HepG2 (cell line): ENCODE data around the gene ZMIZ1. TPM values are rescaled to one million over a fixed set of nuclear protein-coding genes. Genes with fewer than 3 reads are reported as not detected.

Experiments
- ATAC-seq: fragments of 200-7000 bp; cut with Tn5 transposase; 3 replicates; pipeline ENCODE4 v1.9.1; 2020; ENCODE audit warnings: mild to moderate bottlenecking, moderate library complexity
- BruUV-seq: library from RNA; stranded (reverse); fragments of 400-500 nt; replicated peaks from 2 replicates; lab custom pipeline; 2021; lab: Mats Ljungman, UMichigan
- CTCF ChIA-PET: fragments of 300-600 bp; formaldehyde crosslinking; extraction: SDS; loops from one replicate; lab custom pipeline; 2021; ENCODE audit warnings: low total read pairs, inconsistent platforms, low intra/inter-chr PET ratio; lab: Yijun Ruan, JAX
- POLR2A ChIA-PET: fragments of 350-600 bp; sonication (Branson Sonifier 250); formaldehyde crosslinking; loops from one replicate; lab custom pipeline; 2020; ENCODE audit warnings: antibody characterized with exemption, inconsistent platforms; lab: Yijun Ruan, JAX
- DNase-seq: peaks from one replicate; pipeline ENCODE4 v3.0.0-alpha.2; 2015; ENCODE audit warnings: low spot score
- FAIRE-seq: peaks from 3 replicates; lab custom pipeline; 2011; peaks lifted over from hg19 to GRCh38; lab: Jason Lieb, UNC
- H2AFZ ChIP-seq: one replicate; pipeline ENCODE4 v1.6.1; 2011; ENCODE audit warnings: low read length, inconsistent platforms
- H3K27ac ChIP-seq: fragments of 300-600 bp; 3 replicates; pipeline ENCODE4 v1.8.0; 2011; ENCODE audit warnings: mixed run types, mild to moderate bottlenecking, mixed read lengths, low read length, inconsistent platforms; ENCODE audit not compliant: insufficient read depth; ENCODE audit errors: extremely low read length
- H3K27me3 ChIP-seq, 2 experiments: fragments of 200-600 bp in 1 of 2; 2 replicates in 1 of 2; 3 replicates in 1 of 2; pipeline versions ENCODE4 v1.6.0 to v1.8.0; 2011; ENCODE audit warnings: low read length in 2 of 2, mild to moderate bottlenecking in 2 of 2, moderate library complexity in 2 of 2, inconsistent platforms in 1 of 2; ENCODE audit not compliant: insufficient read depth in 2 of 2, control insufficient read depth in 1 of 2
- H3K36me3 ChIP-seq, 2 experiments: fragments of 200-600 bp in 1 of 2; replicated peaks in 1 of 2; 2 replicates in 1 of 2; 3 replicates in 1 of 2; pipeline versions ENCODE4 v1.5.1 to v1.8.0; 2011; ENCODE audit warnings: low read length in 2 of 2, inconsistent platforms in 1 of 2; ENCODE audit not compliant: insufficient read depth in 2 of 2, control insufficient read depth in 1 of 2
- H3K4me1 ChIP-seq: 2 replicates; pipeline ENCODE4 v1.5.1; 2012; ENCODE audit warnings: low read length, inconsistent platforms; ENCODE audit not compliant: insufficient read depth
- H3K4me2 ChIP-seq: 2 replicates; pipeline ENCODE4 v1.6.0; 2011; ENCODE audit warnings: low read depth, low read length, inconsistent platforms
- H3K4me3 ChIP-seq, 3 experiments: fragments of 200-600 bp in 1 of 3; sonication (generic), shearing (Covaris generic) in 1 of 3; replicated peaks in 1 of 3; 2 replicates each; pipeline ENCODE4 v1.5.1; 2011 to 2016; ENCODE audit warnings: low read length in 3 of 3, inconsistent platforms in 2 of 3, low read depth in 2 of 3, mild to moderate bottlenecking in 2 of 3, control low read depth in 1 of 3, mixed read lengths in 1 of 3; ENCODE audit not compliant: insufficient read depth in 1 of 3
- H3K79me2 ChIP-seq: one replicate; pipeline ENCODE4 v1.6.1; 2011; ENCODE audit warnings: low read length, inconsistent platforms; ENCODE audit not compliant: insufficient read depth
- H3K9ac ChIP-seq: 2 replicates; pipeline ENCODE4 v1.6.0; 2011; ENCODE audit warnings: mild to moderate bottlenecking, low read depth, low read length, inconsistent platforms; ENCODE audit not compliant: insufficient read depth
- H3K9me3 ChIP-seq: 2 replicates; pipeline ENCODE4 v1.5.1; 2012; ENCODE audit warnings: mild to moderate bottlenecking, low read length
- H4K20me1 ChIP-seq: 2 replicates; pipeline ENCODE4 v1.6.0; 2011; ENCODE audit warnings: inconsistent platforms, mild to moderate bottlenecking, low read length, moderate library complexity; ENCODE audit not compliant: insufficient read depth
- CEBPG ChIP-seq: IDR thresholded peaks from 2 replicates; pipeline ENCODE4 v1.6.1; 2016
- FOSL1 ChIP-seq: sonication (generic); formaldehyde crosslinking; IDR thresholded peaks from 2 replicates; pipeline ENCODE4 v1.9.0; 2021; ENCODE audit warnings: missing genetic modification reagents, borderline replicate concordance
- FOXK1 ChIP-seq: sonication (generic); formaldehyde crosslinking; IDR thresholded peaks from 2 replicates; pipeline ENCODE4 v1.4.0; 2020; ENCODE audit warnings: low read depth, missing genetic modification reagents, borderline replicate concordance
- ZFY ChIP-seq: sonication (generic); formaldehyde crosslinking; IDR thresholded peaks from 2 replicates; pipeline ENCODE4 v1.4.0; 2020; ENCODE audit warnings: missing genetic modification reagents
- ZNF136 ChIP-seq: sonication (generic); formaldehyde crosslinking; IDR thresholded peaks from 2 replicates; pipeline ENCODE4 v1.8.1; 2022; ENCODE audit warnings: low read depth, mild to moderate bottlenecking, moderate library complexity, missing genetic modification reagents
- WGBS: methylation state at CpG from one replicate; pipeline ENCODE4 v1.1.6; 2017; ENCODE audit warnings: low lambda C conversion rate; 5-methylcytosine and 5-hydroxymethylcytosine counted together
- in situ Hi-C: cut with HindIII; loops from 2 replicates; pipeline ENCODE4 v1.10.0; 2017; ENCODE audit warnings: low pct_unique_long_range_greater_than_20kb; ENCODE audit not compliant: extremely low pct_ligation_motif_present
- intact Hi-C: fragments of 100-400 bp; cut with micrococcal nuclease; formaldehyde crosslinking; loops from one replicate; pipeline ENCODE4 v1.10.0; 2022; ENCODE audit not compliant: unreplicated experiment
- polyA plus RNA-seq, 8 experiments: library from polyadenylated mRNA; depleted of rRNA in 3 of 8; stranded (reverse) in 7 of 8; unstranded in 1 of 8; fragments of >200 nt; fragmentation: Illumina TruSeq in 4 of 8; extraction: Trizol in 4 of 8; gene quantifications; 2 replicates each; pipeline versions ENCODE4 v1.2.1 to v1.2.3, GENCODE V29; 2011 to 2016; ENCODE audit warnings: low read depth in 4 of 8, missing spikeins in 1 of 8, mixed read lengths in 1 of 8; ENCODE audit not compliant: insufficient read depth in 1 of 8
- total RNA-seq, 5 experiments: library from RNA; depleted of rRNA; stranded (reverse); fragments of >200 nt; fragmentation: Illumina TruSeq; extraction: Trizol; gene quantifications; 2 replicates each; pipeline ENCODE4 v1.2.3, GENCODE V29; 2016; ENCODE audit warnings: low read depth in 1 of 5
- TF ChIP-seq, protein P1 (sequence below), 2 experiments: fragments of 450-650 bp in 1 of 2; sonication (generic) in 1 of 2; formaldehyde crosslinking; IDR thresholded peaks; 2 replicates each; pipeline versions ENCODE4 v1.5.0 to v1.8.0; 2020 to 2022; ENCODE audit warnings: mild to moderate bottlenecking in 1 of 2, missing genetic modification reagents in 1 of 2

ZMIZ1 gene
- total and polyA plus RNA-seq, 2 of the 13 experiments (the other 11 are each of a cell fraction or from before 2014, with no cell fraction given): 5.3 to 10.2 TPM

- ChIA-PET CTCF (no interaction called here), POLR2A (interaction anchor here (0.9 to 7.8 kb wide), 4 partner anchors 9 to 34 kb away, joined by 5 to 134 read pairs (median 32); no protein-coding TSS in a partner anchor)
- Histone ChIP-seq H3K27me3 (no peaks in the 10 kb centered on the region), H3K4me3 (no peak overlapping the region), H3K9ac (no peak overlapping the region; the same call in 1 of the 2 replicates), H3K9me3 (no peaks in the 10 kb centered on the region), H3K36me3 (peaks cover 12 to 18% of the 10 kb centered on the region in 2 experiments), H3K4me1 (peaks cover 75% of the 10 kb centered on the region), H2AFZ (no peak overlapping the region), H3K4me2 (no peak overlapping the region), H3K79me2 (peaks cover 31% of the 10 kb centered on the region), H4K20me1 (peaks cover 25% of the 10 kb centered on the region), H3K27ac (no peak overlapping the region)
- DNase-seq (no peak), ATAC-seq (no peak), FAIRE-seq (no peak)
- in situ Hi-C loops (no loop called here), intact Hi-C loops (loop anchor here (10.0 kb wide), 1 partner anchor 51 kb away; no protein-coding TSS in a partner anchor)
- TF ChIP-seq, protein P1, sequence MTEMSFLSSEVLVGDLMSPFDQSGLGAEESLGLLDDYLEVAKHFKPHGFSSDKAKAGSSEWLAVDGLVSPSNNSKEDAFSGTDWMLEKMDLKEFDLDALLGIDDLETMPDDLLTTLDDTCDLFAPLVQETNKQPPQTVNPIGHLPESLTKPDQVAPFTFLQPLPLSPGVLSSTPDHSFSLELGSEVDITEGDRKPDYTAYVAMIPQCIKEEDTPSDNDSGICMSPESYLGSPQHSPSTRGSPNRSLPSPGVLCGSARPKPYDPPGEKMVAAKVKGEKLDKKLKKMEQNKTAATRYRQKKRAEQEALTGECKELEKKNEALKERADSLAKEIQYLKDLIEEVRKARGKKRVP (CRISPR knock-in tag; IDR thresholded peaks at IDR 0.05): peak in 1 of 2 experiments; percentile 64; a peak in 2 of 4 replicates
- no peak for TF ChIP-seq FOXK1 (CRISPR knock-in tag)
- TF ChIP-seq ZFY: 0 out of 2 replicates have a peak, but pooled peaks have one; percentile 20
- peak; percentile 19; the same call in 1 of the 2 replicates for TF ChIP-seq CEBPG (CRISPR knock-in tag)
- no peak for TF ChIP-seq ZNF136 (CRISPR knock-in tag)
- no peak for TF ChIP-seq FOSL1 (CRISPR knock-in tag)
- BruUV-seq: no TSS peak
- WGBS: 24% methylated on average over 2 of the region's 5 CpGs
Measured at GRCh38 chr10:79345241-79346011, 276.7 kb downstream of the ZMIZ1 start.
